H1 (cell line): ENCODE measurements around the gene CMIP. TPM values are rescaled to one million over a fixed set of nuclear protein-coding genes. Genes with fewer than 3 reads are reported as not detected.
A peak's percentile ranks its signal among the peaks of the same experiment; 100 is the strongest.

Experiments
- CTCF ChIA-PET: fragments of 300-600 bp; sonication (Branson Sonifier 250); formaldehyde crosslinking; loops from one replicate; lab custom pipeline; 2021; ENCODE audit not compliant: partially characterized antibody; lab: Charles Lee
- POLR2A ChIA-PET: fragments of 300-600 bp; sonication (Branson Sonifier 250); formaldehyde crosslinking; loops from one replicate; lab custom pipeline; 2021; ENCODE audit warnings: inconsistent platforms; ENCODE audit not compliant: partially characterized antibody; lab: Charles Lee
- DNase-seq, 2 experiments: peaks; one replicate each; pipeline versions ENCODE4 v3.0.0 to v3.0.0-alpha.2; 2010 to 2022; ENCODE audit warnings: low spot score in 2 of 2, low read depth in 1 of 2, mixed read lengths in 1 of 2
- FAIRE-seq: peaks from 2 replicates; lab custom pipeline; 2011; peaks lifted over from hg19 to GRCh38; lab: Jason Lieb, UNC
- H2AFZ ChIP-seq: 2 replicates; pipeline ENCODE4 v1.8.1; 2012; ENCODE audit warnings: low read length, inconsistent platforms
- H2AK5ac ChIP-seq: 2 replicates; pipeline ENCODE4 v1.6.1; 2013; ENCODE audit warnings: low read depth, low read length
- H2BK120ac ChIP-seq: replicated peaks from 2 replicates; pipeline ENCODE3; 2013; ENCODE audit warnings: low read depth, low read length, inconsistent platforms
- H2BK12ac ChIP-seq: 2 replicates; pipeline ENCODE4 v1.6.1; 2013; ENCODE audit warnings: low read depth, low read length
- H2BK15ac ChIP-seq: 2 replicates; pipeline ENCODE4 v1.6.1; 2013; ENCODE audit warnings: low read length
- H2BK20ac ChIP-seq: 2 replicates; pipeline ENCODE4 v1.6.1; 2013; ENCODE audit warnings: low read length
- H2BK5ac ChIP-seq: 2 replicates; pipeline ENCODE4 v1.6.1; 2013; ENCODE audit warnings: low read depth, low read length
- H3K14ac ChIP-seq: 2 replicates; pipeline ENCODE4 v1.6.1; 2013; ENCODE audit warnings: inconsistent platforms; ENCODE audit not compliant: insufficient read length
- H3K18ac ChIP-seq: 2 replicates; pipeline ENCODE4 v1.6.1; 2013; ENCODE audit warnings: low read length; ENCODE audit errors: extremely low read depth
- H3K23ac ChIP-seq: 2 replicates; pipeline ENCODE4 v1.6.1; 2013; ENCODE audit warnings: inconsistent platforms; ENCODE audit not compliant: insufficient read length
- H3K23me2 ChIP-seq: 2 replicates; pipeline ENCODE4 v1.6.1; 2013; ENCODE audit warnings: low read depth, low read length
- H3K27ac ChIP-seq: 2 replicates; pipeline ENCODE4 v1.6.1; 2011; ENCODE audit warnings: low read depth, low read length, inconsistent platforms
- H3K27me3 ChIP-seq, 4 experiments: replicated peaks in 1 of 4; 1 replicate in 1 of 4; 2 replicates in 3 of 4; pipeline versions ENCODE4 v1.6.1 to v1.8.1; 2011 to 2013; ENCODE audit warnings: low read length in 3 of 4, mild to moderate bottlenecking in 3 of 4, inconsistent platforms in 2 of 4, mixed read lengths in 2 of 4, moderate library complexity in 1 of 4; ENCODE audit not compliant: control insufficient read depth in 3 of 4, insufficient read depth in 3 of 4; ENCODE audit errors: extremely low read depth in 1 of 4
- H3K36me3 ChIP-seq, 4 experiments: 2 replicates each; pipeline versions ENCODE4 v1.6.1 to v1.8.1; 2011 to 2013; ENCODE audit warnings: mild to moderate bottlenecking in 4 of 4, low read length in 3 of 4, moderate library complexity in 2 of 4, control low read depth in 1 of 4, inconsistent platforms in 1 of 4; ENCODE audit not compliant: insufficient read depth in 4 of 4, control insufficient read depth in 2 of 4
- H3K4ac ChIP-seq: replicated peaks from 2 replicates; pipeline ENCODE3; 2013; ENCODE audit warnings: low read length, low read depth, mixed read lengths, inconsistent platforms; ENCODE audit not compliant: insufficient read length
- H3K4me1 ChIP-seq, 4 experiments: replicated peaks in 1 of 4; 1 replicate in 1 of 4; 2 replicates in 3 of 4; pipeline versions ENCODE4 v1.6.1 to v1.8.1; 2011 to 2013; ENCODE audit warnings: low read length in 3 of 4, inconsistent platforms in 2 of 4, mixed read lengths in 1 of 4; ENCODE audit not compliant: insufficient read depth in 4 of 4, control insufficient read depth in 3 of 4
- H3K4me2 ChIP-seq, 2 experiments: 2 replicates each; pipeline versions ENCODE4 v1.6.1 to v1.8.1; 2011 to 2013; ENCODE audit warnings: low read depth in 2 of 2, low read length in 2 of 2, control low read depth in 1 of 2, inconsistent platforms in 1 of 2, mild to moderate bottlenecking in 1 of 2; ENCODE audit not compliant: insufficient read depth in 1 of 2
- H3K4me3 ChIP-seq, 4 experiments: fragments of 200-600, 300-600 bp in 1 of 4; sonication (generic), shearing (Covaris generic), sonication (Bioruptor Twin) in 1 of 4; 2 replicates each; pipeline versions ENCODE4 v1.5.1 to v1.8.1; 2011 to 2016; ENCODE audit warnings: low read length in 4 of 4, low read depth in 3 of 4, control low read depth in 2 of 4, inconsistent platforms in 2 of 4, mild to moderate bottlenecking in 2 of 4, mixed read lengths in 1 of 4, moderate library complexity in 1 of 4; ENCODE audit not compliant: insufficient read depth in 2 of 4; ENCODE audit errors: extremely low read depth in 1 of 4
- H3K56ac ChIP-seq: replicated peaks from 2 replicates; pipeline ENCODE3; 2013; ENCODE audit warnings: low read depth, mild to moderate bottlenecking, mixed read lengths, low read length, inconsistent platforms; ENCODE audit not compliant: insufficient read length
- H3K79me1 ChIP-seq: 2 replicates; pipeline ENCODE4 v1.6.1; 2013; ENCODE audit warnings: low read depth, low read length, control low read depth
- H3K79me2 ChIP-seq, 2 experiments: 2 replicates each; pipeline versions ENCODE4 v1.6.1 to v1.8.1; 2012 to 2013; ENCODE audit warnings: low read length in 2 of 2, mild to moderate bottlenecking in 2 of 2, inconsistent platforms in 1 of 2; ENCODE audit not compliant: insufficient read depth in 2 of 2, control insufficient read depth in 1 of 2
- H3K9ac ChIP-seq, 4 experiments: replicated peaks in 1 of 4; 1 replicate in 1 of 4; 2 replicates in 3 of 4; pipeline versions ENCODE4 v1.6.1 to v1.8.1; 2011 to 2013; ENCODE audit warnings: low read depth in 3 of 4, low read length in 3 of 4, control low read depth in 2 of 4, mild to moderate bottlenecking in 2 of 4, moderate library complexity in 2 of 4, inconsistent platforms in 1 of 4; ENCODE audit errors: extremely low read depth in 1 of 4
- H3K9me3 ChIP-seq, 2 experiments: 2 replicates each; pipeline versions ENCODE4 v1.6.1 to v1.8.1; 2012 to 2013; ENCODE audit warnings: mild to moderate bottlenecking in 2 of 2, moderate library complexity in 2 of 2, control low read depth in 1 of 2, inconsistent platforms in 1 of 2, low read depth in 1 of 2, low read length in 1 of 2, mixed read lengths in 1 of 2; ENCODE audit not compliant: insufficient read depth in 2 of 2
- H4K20me1 ChIP-seq, 2 experiments: replicated peaks in 1 of 2; 2 replicates each; pipeline versions ENCODE3 to v1.8.1; 2011 to 2013; ENCODE audit warnings: inconsistent platforms in 2 of 2, low read length in 2 of 2, mild to moderate bottlenecking in 1 of 2; ENCODE audit not compliant: insufficient read depth in 2 of 2, control insufficient read depth in 1 of 2
- H4K5ac ChIP-seq: 2 replicates; pipeline ENCODE4 v1.6.1; 2013; ENCODE audit warnings: low read length, low read depth, mixed read lengths, inconsistent platforms; ENCODE audit not compliant: insufficient read length
- H4K8ac ChIP-seq: 2 replicates; pipeline ENCODE4 v1.8.0; 2013; ENCODE audit warnings: mild to moderate bottlenecking, moderate library complexity, low read length, inconsistent platforms; ENCODE audit not compliant: insufficient read depth; ENCODE audit errors: extremely low read depth
- H4K91ac ChIP-seq: replicated peaks from 2 replicates; pipeline ENCODE3; 2013; ENCODE audit warnings: low read length, mixed read lengths, inconsistent platforms; ENCODE audit not compliant: insufficient read length
- CHD2 ChIP-seq: IDR thresholded peaks from 2 replicates; pipeline ENCODE4 v1.6.1; 2012; ENCODE audit warnings: low read length, improper control_type of control experiment
- EZH2 ChIP-seq: fragments of 200-600 bp; sonication (generic); IDR thresholded peaks from 2 replicates; pipeline ENCODE4 v1.7.1; 2012; ENCODE audit warnings: low read depth, mild to moderate bottlenecking, moderate library complexity, low read length, inconsistent platforms; ENCODE audit not compliant: severe bottlenecking
- HDAC2 ChIP-seq, 2 experiments: fragments of 300-600 bp in 1 of 2; sonication (generic) in 1 of 2; IDR thresholded peaks; 2 replicates each; pipeline ENCODE4 v1.6.1; 2011 to 2012; ENCODE audit warnings: low read depth in 2 of 2, low read length in 2 of 2, mild to moderate bottlenecking in 2 of 2, moderate library complexity in 2 of 2, borderline replicate concordance in 1 of 2, inconsistent platforms in 1 of 2
- TAF1 ChIP-seq: IDR thresholded peaks from 2 replicates; pipeline ENCODE4 v1.6.1; 2011; ENCODE audit warnings: mild to moderate bottlenecking, low read depth, low read length
- WGBS, 2 experiments: shearing (Covaris generic) in 1 of 2; methylation state at CpG; one replicate each; pipeline versions ENCODE4 v1.1.6 to v1.1.7; 2013 to 2015; ENCODE audit warnings: low lambda C conversion rate in 2 of 2, mixed read lengths in 2 of 2, inconsistent platforms in 1 of 2, low coverage in 1 of 2, missing lambda C conversion rate in 1 of 2; ENCODE audit not compliant: insufficient replicate concordance in 2 of 2, insufficient coverage in 1 of 2, insufficient read length in 1 of 2; ENCODE audit errors: extremely low coverage in 1 of 2, missing lambda C conversion rate in 1 of 2; 5-methylcytosine and 5-hydroxymethylcytosine counted together
- polyA plus RNA-seq, 7 experiments: library from polyadenylated mRNA; depleted of rRNA in 3 of 7; stranded (reverse) in 5 of 7; unstranded in 2 of 7; fragments of >200 nt in 5 of 7; fragments of 200-250 nt in 2 of 7; gene quantifications; 1 replicate in 5 of 7; 2 replicates in 1 of 7; 4 replicates in 1 of 7; pipeline versions ENCODE4 v1.2.1 to v1.2.3, GENCODE V29; 2011 to 2013; ENCODE audit warnings: missing spikeins in 2 of 7, mixed read lengths in 2 of 7
- total RNA-seq: library from RNA; stranded (reverse); fragmentation: NEBNext Ultra II Directional; extraction: Animal tissue kit (Norgen Biotek cat#: 25700); gene quantifications from 2 replicates; pipeline ENCODE4 v1.2.1, GENCODE V29; 2021

The CMIP gene
- total and polyA plus RNA-seq, 2 of the 8 experiments (the other 6 are each of a cell fraction or from before 2014, with no cell fraction given): 7.9 to 53.2 TPM

DNA sequence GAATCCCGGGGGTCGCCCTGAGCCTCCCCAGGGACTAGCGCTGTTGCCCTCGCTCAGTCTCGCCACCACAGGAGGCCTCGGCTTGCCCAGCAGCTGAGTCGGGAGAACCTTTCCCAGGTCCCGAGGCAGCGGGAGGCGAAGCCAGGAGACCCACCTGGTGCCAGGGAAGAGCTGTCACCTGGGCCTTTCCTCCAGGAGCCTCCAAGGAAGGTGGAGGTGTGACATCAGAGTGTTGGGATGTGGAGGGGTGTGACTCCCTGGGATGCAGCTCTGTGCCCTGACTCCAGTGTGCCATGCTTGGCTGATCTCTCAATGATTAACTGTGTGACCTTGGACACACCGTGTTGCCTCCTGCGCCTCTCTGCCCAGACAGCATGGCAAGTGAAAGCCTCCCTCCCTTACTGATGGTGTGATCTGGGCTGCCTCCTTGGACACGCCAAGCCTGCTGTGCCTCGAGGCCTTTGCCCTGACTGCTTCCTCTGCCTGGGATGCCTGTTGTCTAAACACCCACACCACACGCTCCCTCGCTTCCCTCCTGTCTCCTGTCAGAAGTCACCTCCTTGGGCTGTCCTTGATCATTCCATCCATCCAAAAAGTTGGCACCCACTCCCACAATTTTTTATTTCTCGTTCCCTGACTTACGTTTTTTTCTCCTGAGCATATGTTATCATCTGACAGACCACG, 88.0 kb downstream of the CMIP start:
- Histone ChIP-seq H4K8ac (no peak overlapping the region), H3K23me2 (no peaks in the 10 kb centered on the region), H3K9ac (no peak overlapping the region), H3K4me2 (no peak overlapping the region), H3K27me3 (no peaks in the 10 kb centered on the region; a peak in 2 of 7 replicates), H3K79me2 (peaks cover 3 to 86% of the 10 kb centered on the region in 2 experiments; a peak in 3 of 4 replicates), H2BK12ac (peak overlapping the region; percentile 63; the same call in 1 of the 2 replicates), H4K5ac (no peak overlapping the region), H3K23ac (no peak overlapping the region), H3K27ac (no peak overlapping the region), H2BK120ac (no peak overlapping the region), H3K9me3 (no peaks in the 10 kb centered on the region), H4K91ac (peak overlapping the region; percentile 5), H3K14ac (no peak overlapping the region), H3K4me3 (no peak overlapping the region), H3K79me1 (peaks cover 18% of the 10 kb centered on the region; the same call in 1 of the 2 replicates), H3K56ac (no peak overlapping the region), H2BK15ac (no peak overlapping the region), H2BK20ac (no peak overlapping the region), H2AFZ (no peak overlapping the region), H3K4me1 (peaks cover 0 to 12% (median 3%) of the 10 kb centered on the region in 4 experiments; a peak in 4 of 7 replicates), H2AK5ac (no peak overlapping the region; the same call in 1 of the 2 replicates), H3K36me3 (no peaks in the 10 kb centered on the region), H3K4ac (no peak overlapping the region), H4K20me1 (peaks cover 6 to 13% of the 10 kb centered on the region in 2 experiments), H2BK5ac (peak overlapping the region; percentile 74; the same call in 1 of the 2 replicates), H3K18ac (peak overlapping the region; percentile 4; the same call in 1 of the 2 replicates)
- ChIA-PET CTCF (no interaction called here), POLR2A (no interaction called here)
- FAIRE-seq (no peak), DNase-seq (no peak)
- 77% methylated on average over 19 of the region's 19 CpGs; no CpG with 5 or more reads in 1 of the 2 experiments for WGBS, 2 experiments
- TF ChIP-seq TAF1 (no peak), CHD2 (no peak), HDAC2 (IDR thresholded peaks at IDR 0.05; ENCODE audit: borderline replicate concordance in 1 of 2, low read depth in 2 of 2, low read length in 2 of 2) (no peak), EZH2 (no peak)
